Ascending aorta (tissue), 2 donors: ENCODE data around the gene ABCC3. TPM values are rescaled to one million over a fixed set of nuclear protein-coding genes. Genes with fewer than 3 reads are reported as not detected.

ENCODE experiments used
- DNase-seq, 2 donors: peaks; one replicate each; pipeline ENCODE4 v3.0.0-alpha.2; 2019; ENCODE audit warnings: low spot score in 2 of 2
- H3K27ac ChIP-seq, 2 donors: fragments of 200-600 bp; sonication (generic); one replicate each; pipeline ENCODE4 v1.5.1; 2016 to 2017; ENCODE audit warnings: mild to moderate bottlenecking in 1 of 2
- H3K27me3 ChIP-seq: fragments of 200-600 bp; sonication (generic); one replicate; pipeline ENCODE4 v1.5.1; 2017
- H3K36me3 ChIP-seq, 2 donors: fragments of 200-600 bp; sonication (generic); one replicate each; pipeline ENCODE4 v1.5.1; 2016
- H3K4me1 ChIP-seq, 2 donors: fragments of 200-600 bp; sonication (generic); one replicate each; pipeline ENCODE4 v1.5.1; 2016 to 2017; ENCODE audit warnings: mild to moderate bottlenecking in 1 of 2
- H3K4me3 ChIP-seq, 2 donors: fragments of 200-600 bp; sonication (generic); one replicate each; pipeline ENCODE4 v1.5.1; 2016 to 2017; ENCODE audit warnings: mild to moderate bottlenecking in 1 of 2
- H3K9me3 ChIP-seq, 2 donors: fragments of 200-600 bp; sonication (generic); one replicate each; pipeline ENCODE4 v1.5.1; 2016
- intact Hi-C: fragments of 100-400 bp; cut with DNase I; formaldehyde crosslinking; loops from one replicate; pipeline ENCODE4 v1.15.1; 2023
- total RNA-seq: library from RNA; depleted of rRNA; stranded (reverse); fragments of >200 nt; gene quantifications from one replicate; pipeline ENCODE4 v1.1.0, GENCODE V29; 2016
- TF ChIP-seq, protein P1 (sequence below), 3 experiments: fragments of 200-600 bp in 2 of 3; fragments of 450-650 bp in 1 of 3; sonication (generic) in 2 of 3; IDR thresholded peaks; one replicate each; pipeline ENCODE4 v1.5.1; 2016 to 2019; ENCODE audit warnings: antibody characterized with exemption in 3 of 3, mild to moderate bottlenecking in 1 of 3, moderate library complexity in 1 of 3

ABCC3 gene
- total RNA-seq, 1 donor from 2014 or later, result 30.2 TPM

GRCh38 chr17:50672071-50672470 lies 37.4 kb downstream of the ABCC3 start:
- Histone ChIP-seq H3K27me3 (no peaks in the 10 kb centered on the region), H3K36me3 (peaks cover 0 to 3% of the 10 kb centered on the region in 2 donors), H3K9me3 (no peaks in the 10 kb centered on the region), H3K4me3 (no peak overlapping the region), H3K4me1 (peaks cover 2 to 7% of the 10 kb centered on the region in 2 donors), H3K27ac (no peak overlapping the region)
- intact Hi-C loops, result no loop called here
- DNase-seq, result no peak
- TF ChIP-seq, protein P1, sequence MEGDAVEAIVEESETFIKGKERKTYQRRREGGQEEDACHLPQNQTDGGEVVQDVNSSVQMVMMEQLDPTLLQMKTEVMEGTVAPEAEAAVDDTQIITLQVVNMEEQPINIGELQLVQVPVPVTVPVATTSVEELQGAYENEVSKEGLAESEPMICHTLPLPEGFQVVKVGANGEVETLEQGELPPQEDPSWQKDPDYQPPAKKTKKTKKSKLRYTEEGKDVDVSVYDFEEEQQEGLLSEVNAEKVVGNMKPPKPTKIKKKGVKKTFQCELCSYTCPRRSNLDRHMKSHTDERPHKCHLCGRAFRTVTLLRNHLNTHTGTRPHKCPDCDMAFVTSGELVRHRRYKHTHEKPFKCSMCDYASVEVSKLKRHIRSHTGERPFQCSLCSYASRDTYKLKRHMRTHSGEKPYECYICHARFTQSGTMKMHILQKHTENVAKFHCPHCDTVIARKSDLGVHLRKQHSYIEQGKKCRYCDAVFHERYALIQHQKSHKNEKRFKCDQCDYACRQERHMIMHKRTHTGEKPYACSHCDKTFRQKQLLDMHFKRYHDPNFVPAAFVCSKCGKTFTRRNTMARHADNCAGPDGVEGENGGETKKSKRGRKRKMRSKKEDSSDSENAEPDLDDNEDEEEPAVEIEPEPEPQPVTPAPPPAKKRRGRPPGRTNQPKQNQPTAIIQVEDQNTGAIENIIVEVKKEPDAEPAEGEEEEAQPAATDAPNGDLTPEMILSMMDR (IDR thresholded peaks at IDR 0.05), result no peak

GRCh38 chr17:50672831-50673551 lies 38.3 kb downstream of the ABCC3 start:
- TF ChIP-seq, protein P1 (IDR thresholded peaks at IDR 0.05), result no peak
- Histone ChIP-seq H3K4me3 (no peak overlapping the region), H3K4me1 (peaks cover 2 to 7% of the 10 kb centered on the region in 2 donors), H3K36me3 (peaks cover 0 to 3% of the 10 kb centered on the region in 2 donors), H3K9me3 (no peaks in the 10 kb centered on the region), H3K27ac (peak overlapping the region; percentile 51 to 66), H3K27me3 (no peaks in the 10 kb centered on the region)
- intact Hi-C loops, result no loop called here
- DNase-seq, result peak; percentile 54 to 90

DNA sequence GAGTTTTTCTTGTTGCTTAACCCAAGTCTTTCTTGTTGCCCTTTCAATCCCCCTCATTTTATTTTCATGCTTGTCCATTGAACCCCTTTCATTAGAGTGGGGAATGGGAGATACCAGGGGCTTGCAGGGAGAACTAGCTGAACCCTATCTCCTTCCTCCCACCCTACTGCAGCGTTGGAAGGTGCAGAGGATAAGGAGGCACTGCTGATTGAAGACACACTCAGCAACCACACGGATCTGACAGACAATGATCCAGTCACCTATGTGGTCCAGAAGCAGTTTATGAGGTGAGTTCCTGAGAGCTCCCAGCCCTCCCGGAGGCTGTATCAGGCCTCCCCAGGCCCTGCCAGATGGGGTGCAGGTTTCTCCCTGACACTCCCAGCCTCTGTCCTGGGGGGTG lies 40.5 kb downstream of the ABCC3 start:
- DNase-seq, result no peak
- intact Hi-C loops, result no loop called here

DNA sequence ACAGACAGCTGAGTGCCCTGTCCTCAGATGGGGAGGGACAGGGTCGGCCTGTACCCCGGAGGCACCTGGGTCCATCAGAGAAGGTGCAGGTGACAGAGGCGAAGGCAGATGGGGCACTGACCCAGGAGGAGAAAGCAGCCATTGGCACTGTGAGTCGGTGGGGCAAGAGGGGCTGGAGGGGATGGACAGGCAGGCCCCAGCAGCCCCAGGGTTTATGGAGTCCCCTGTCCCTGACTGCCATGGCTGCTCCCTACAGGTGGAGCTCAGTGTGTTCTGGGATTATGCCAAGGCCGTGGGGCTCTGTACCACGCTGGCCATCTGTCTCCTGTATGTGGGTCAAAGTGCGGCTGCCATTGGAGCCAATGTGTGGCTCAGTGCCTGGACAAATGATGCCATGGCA lies 40.9 kb downstream of the ABCC3 start:
- peaks cover 0 to 3% of the 10 kb centered on the region in 2 donors for H3K36me3 ChIP-seq
- H3K27ac ChIP-seq, result no peak overlapping the region
- DNase-seq, result no peak
- H3K4me1 ChIP-seq, result peaks cover 2 to 7% of the 10 kb centered on the region in 2 donors
- TF ChIP-seq, protein P1 (IDR thresholded peaks at IDR 0.05), result no peak
- H3K9me3 ChIP-seq, result no peaks in the 10 kb centered on the region
- no peaks in the 10 kb centered on the region for H3K27me3 ChIP-seq
- intact Hi-C loops, result no loop called here
- no peak overlapping the region for H3K4me3 ChIP-seq

More for the DNA sequence above, 40.5 kb downstream of the ABCC3 start:
- no peak overlapping the region for H3K4me3 ChIP-seq
- peaks cover 2 to 7% of the 10 kb centered on the region in 2 donors for H3K4me1 ChIP-seq
- no peaks in the 10 kb centered on the region for H3K9me3 ChIP-seq
- H3K27ac ChIP-seq, result no peak overlapping the region
- H3K36me3 ChIP-seq, result peaks cover 0 to 3% of the 10 kb centered on the region in 2 donors
- H3K27me3 ChIP-seq, result no peaks in the 10 kb centered on the region
- TF ChIP-seq, protein P1 (IDR thresholded peaks at IDR 0.05), result no peak

GRCh38 chr17:50676065-50676975 lies 41.6 kb downstream of the ABCC3 start:
- Histone ChIP-seq H3K27ac (no peak overlapping the region), H3K27me3 (no peaks in the 10 kb centered on the region), H3K9me3 (no peaks in the 10 kb centered on the region), H3K4me1 (peaks cover 2 to 7% of the 10 kb centered on the region in 2 donors), H3K4me3 (no peak overlapping the region), H3K36me3 (peaks cover 0 to 3% of the 10 kb centered on the region in 2 donors)
- no peak for DNase-seq
- TF ChIP-seq, protein P1 (IDR thresholded peaks at IDR 0.05), result no peak
- intact Hi-C loops, result no loop called here
